Left ventricle myocardium inferior (tissue), 1 donor: ENCODE results near the gene PIGC. TPM values are rescaled to one million over a fixed set of nuclear protein-coding genes. Genes with fewer than 3 reads are reported as not detected.

Experiments
- DNase-seq: peaks from one replicate; pipeline ENCODE4 v3.0.0-alpha.2; 2020
- H3K27ac ChIP-seq: fragments of 200-600 bp; replicated peaks from 2 replicates; pipeline ENCODE4 v1.8.0; 2021
- H3K27me3 ChIP-seq: fragments of 200-600 bp; 2 replicates; pipeline ENCODE4 v1.8.0; 2021; ENCODE audit warnings: low read depth
- H3K36me3 ChIP-seq: fragments of 200-600 bp; 2 replicates; pipeline ENCODE4 v1.8.0; 2021
- H3K4me1 ChIP-seq: fragments of 200-600 bp; 2 replicates; pipeline ENCODE4 v1.8.0; 2021
- H3K4me3 ChIP-seq: fragments of 200-600 bp; 2 replicates; pipeline ENCODE4 v1.8.0; 2021; ENCODE audit warnings: mild to moderate bottlenecking, moderate library complexity
- H3K9me3 ChIP-seq: fragments of 200-600 bp; replicated peaks from 2 replicates; pipeline ENCODE4 v1.8.0; 2021
- intact Hi-C: fragments of 100-400 bp; cut with micrococcal nuclease; formaldehyde crosslinking; loops from one replicate; pipeline ENCODE4 v1.11.0; 2022
- long read RNA-seq: library from polyadenylated mRNA; unstranded; transcript quantifications from one replicate; pipeline ENCODE4 v2.0.0, GENCODE V29; 2021
- total RNA-seq: library from RNA; stranded (reverse); fragmentation: NEBNext Ultra II Directional; extraction: Animal tissue kit (Norgen Biotek cat#: 25700); gene quantifications from one replicate; pipeline ENCODE4 v1.2.1, GENCODE V29; 2021
- TF ChIP-seq, protein P1 (sequence below): fragments of 200-600 bp; IDR thresholded peaks from 2 replicates; pipeline ENCODE4 v1.8.0; 2021; ENCODE audit warnings: antibody characterized with exemption, mild to moderate bottlenecking, borderline replicate concordance
- donor health status: DM: no; HTN: yes; CAD: no; lungs with severe emphysema.

PIGC gene
- 15.4 TPM for total RNA-seq
- long read RNA-seq, transcript PIGC-201 (2 exons, 1,447 nt), result major isoform, 16 of 25 reads
- long read RNA-seq, partial matches to known transcripts, result 0 of 25 reads
- long read RNA-seq, other reads (novel, unspliced or antisense), result 7 of 25 reads

- H3K36me3 ChIP-seq, result peaks cover 8% of the 10 kb centered on the region
- peaks cover 32% of the 10 kb centered on the region for H3K4me1 ChIP-seq
- no peaks in the 10 kb centered on the region for H3K27me3 ChIP-seq
- no peaks in the 10 kb centered on the region for H3K9me3 ChIP-seq
- TF ChIP-seq, protein P1, sequence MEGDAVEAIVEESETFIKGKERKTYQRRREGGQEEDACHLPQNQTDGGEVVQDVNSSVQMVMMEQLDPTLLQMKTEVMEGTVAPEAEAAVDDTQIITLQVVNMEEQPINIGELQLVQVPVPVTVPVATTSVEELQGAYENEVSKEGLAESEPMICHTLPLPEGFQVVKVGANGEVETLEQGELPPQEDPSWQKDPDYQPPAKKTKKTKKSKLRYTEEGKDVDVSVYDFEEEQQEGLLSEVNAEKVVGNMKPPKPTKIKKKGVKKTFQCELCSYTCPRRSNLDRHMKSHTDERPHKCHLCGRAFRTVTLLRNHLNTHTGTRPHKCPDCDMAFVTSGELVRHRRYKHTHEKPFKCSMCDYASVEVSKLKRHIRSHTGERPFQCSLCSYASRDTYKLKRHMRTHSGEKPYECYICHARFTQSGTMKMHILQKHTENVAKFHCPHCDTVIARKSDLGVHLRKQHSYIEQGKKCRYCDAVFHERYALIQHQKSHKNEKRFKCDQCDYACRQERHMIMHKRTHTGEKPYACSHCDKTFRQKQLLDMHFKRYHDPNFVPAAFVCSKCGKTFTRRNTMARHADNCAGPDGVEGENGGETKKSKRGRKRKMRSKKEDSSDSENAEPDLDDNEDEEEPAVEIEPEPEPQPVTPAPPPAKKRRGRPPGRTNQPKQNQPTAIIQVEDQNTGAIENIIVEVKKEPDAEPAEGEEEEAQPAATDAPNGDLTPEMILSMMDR, result peak; percentile 91
- H3K27ac ChIP-seq, result peak within 1 kb of the TSS; percentile 86
- intact Hi-C loops, result no loop called here
- DNase-seq, result peak; percentile 91
- peak within 1 kb of the TSS; percentile 92 for H3K4me3 ChIP-seq
These were observed at the start of gene PIGC for GRCh38 chr1:172443666-172444453. Gene PIGC (minus strand): TSS chr1:172444069. CDS start chr1:172442622, 1,447 bp downstream.

- TF ChIP-seq, protein P1, result no peak
- Histone ChIP-seq H3K36me3 (no peaks in the 10 kb centered on the region), H3K4me3 (no peak overlapping the region), H3K27ac (no peak overlapping the region), H3K4me1 (peaks cover 9% of the 10 kb centered on the region), H3K9me3 (no peaks in the 10 kb centered on the region), H3K27me3 (peaks cover 14% of the 10 kb centered on the region)
- intact Hi-C loops, result no loop called here
- no peak for DNase-seq
These were observed 48.6 kb upstream of the PIGC start for GRCh38 chr1:172492421-172492820.

DNA sequence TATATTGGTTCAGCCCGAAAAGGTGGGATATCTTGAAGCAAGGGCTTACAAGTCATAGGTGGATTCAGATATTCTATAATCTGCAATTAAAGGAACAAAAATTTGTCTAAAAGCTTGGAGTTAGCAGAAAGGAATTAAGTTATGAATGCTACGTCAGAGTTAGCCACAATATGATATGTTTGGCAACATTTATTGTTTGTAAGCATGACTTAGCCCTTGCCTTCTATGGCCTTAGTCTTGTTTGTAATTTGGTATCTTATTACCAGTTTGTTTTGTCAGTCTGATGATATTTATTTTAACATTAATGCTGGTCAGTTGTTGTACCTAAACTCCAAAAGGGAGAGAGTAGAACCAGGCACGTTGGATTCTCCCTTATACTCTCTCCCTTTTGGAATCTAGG is 46.0 kb upstream of the PIGC start:
- Histone ChIP-seq H3K27ac (no peak overlapping the region), H3K4me1 (peaks cover 4% of the 10 kb centered on the region), H3K9me3 (no peaks in the 10 kb centered on the region), H3K27me3 (peaks cover 14% of the 10 kb centered on the region), H3K4me3 (no peak overlapping the region), H3K36me3 (no peaks in the 10 kb centered on the region)
- TF ChIP-seq, protein P1, result no peak
- intact Hi-C loops, result no loop called here
- no peak for DNase-seq

DNA sequence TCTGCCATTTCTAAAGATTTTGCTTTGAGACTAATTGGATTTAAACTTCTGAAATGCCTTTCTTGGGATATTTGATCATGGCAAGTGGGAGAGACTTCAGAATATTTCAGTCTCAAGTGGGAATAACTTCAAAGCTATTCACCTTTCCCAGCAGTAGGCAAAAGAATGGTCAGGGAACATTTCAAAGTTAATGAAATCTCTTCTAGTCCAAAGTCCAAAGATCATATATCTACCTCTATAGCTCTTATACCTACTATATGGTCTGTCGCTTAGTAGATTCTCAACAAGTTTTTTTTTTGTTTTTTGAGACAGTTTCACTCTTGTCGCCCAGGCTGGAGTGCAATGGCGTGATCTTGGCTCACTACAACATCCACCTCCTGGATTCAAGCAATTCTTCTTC is 44.5 kb upstream of the PIGC start:
- Histone ChIP-seq H3K9me3 (no peaks in the 10 kb centered on the region), H3K4me1 (peaks cover 4% of the 10 kb centered on the region), H3K27ac (no peak overlapping the region), H3K4me3 (no peak overlapping the region), H3K36me3 (no peaks in the 10 kb centered on the region), H3K27me3 (peaks cover 14% of the 10 kb centered on the region)
- TF ChIP-seq, protein P1, result no peak
- DNase-seq, result no peak
- intact Hi-C loops, result no loop called here

GRCh38 chr1:172487550-172487949 is 43.7 kb upstream of the PIGC start:
- TF ChIP-seq, protein P1, result no peak
- intact Hi-C loops, result no loop called here
- H3K9me3 ChIP-seq, result no peaks in the 10 kb centered on the region
- no peak overlapping the region for H3K4me3 ChIP-seq
- H3K27me3 ChIP-seq, result peaks cover 14% of the 10 kb centered on the region
- H3K4me1 ChIP-seq, result peaks cover 4% of the 10 kb centered on the region
- H3K27ac ChIP-seq, result no peak overlapping the region
- no peaks in the 10 kb centered on the region for H3K36me3 ChIP-seq
- DNase-seq, result no peak
